PFSK-1 (cell line): ENCODE results near the gene CNTFR.

Experiments used
- FOXP2 ChIP-seq: optimal IDR thresholded peaks from 2 replicates; pipeline ENCODE3; 2011; ENCODE audit warnings: borderline replicate concordance, control low read depth, inconsistent platforms; ENCODE audit not compliant: insufficient read depth; ENCODE audit errors: extremely low read length, extremely low read depth
- POLR2AphosphoS5 ChIP-seq: IDR thresholded peaks from 2 replicates; pipeline ENCODE4 v1.6.1; 2012; ENCODE audit warnings: low read depth, mild to moderate bottlenecking, control low read depth, low read length, moderate library complexity
- SIN3A ChIP-seq: IDR thresholded peaks from 2 replicates; pipeline ENCODE4 v1.6.1; 2012; ENCODE audit warnings: mild to moderate bottlenecking, low read length, moderate library complexity, borderline replicate concordance; ENCODE audit not compliant: insufficient read depth
- TAF1 ChIP-seq: IDR thresholded peaks from 2 replicates; pipeline ENCODE4 v1.6.1; 2012; ENCODE audit warnings: low read length, control low read depth, borderline replicate concordance; ENCODE audit not compliant: insufficient read depth
- TF ChIP-seq, protein P1 (sequence below), 2 experiments: IDR thresholded peaks; 2 replicates each; pipeline versions ENCODE4 v1.6.1 to v1.8.0; 2011 to 2012; ENCODE audit warnings: low read depth in 2 of 2, low read length in 2 of 2, control low read depth in 1 of 2, inconsistent platforms in 1 of 2, mild to moderate bottlenecking in 1 of 2, moderate library complexity in 1 of 2; ENCODE audit not compliant: insufficient read depth in 1 of 2

The CNTFR gene

DNA sequence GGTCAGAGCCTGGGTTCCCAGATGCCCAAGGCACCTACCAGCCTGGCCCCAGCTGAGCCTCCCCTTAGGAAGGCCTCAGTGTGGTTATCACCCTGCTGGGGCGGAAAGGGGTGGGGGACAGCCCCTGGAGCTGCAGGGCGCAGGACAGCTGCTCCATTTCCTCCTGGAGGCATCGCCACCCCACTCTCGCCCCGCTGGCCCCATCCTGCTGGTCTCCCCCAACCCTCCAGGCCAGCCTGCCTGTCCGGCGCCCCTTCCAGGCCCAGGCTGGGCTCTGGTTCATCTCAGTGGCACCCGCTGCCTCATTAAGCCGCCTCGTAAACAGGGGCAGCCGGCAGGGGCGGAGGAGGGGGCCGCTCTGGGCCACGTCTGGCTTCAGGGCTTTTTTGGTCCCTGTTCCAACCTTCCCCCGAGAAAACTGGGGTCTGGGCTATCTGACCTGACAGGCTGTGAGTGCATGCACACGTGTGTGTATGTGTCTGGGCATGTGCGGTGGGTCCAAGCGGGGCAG is 36.0 kb downstream of the CNTFR start:
- no peak for TF ChIP-seq TAF1
- TF ChIP-seq, protein P1, sequence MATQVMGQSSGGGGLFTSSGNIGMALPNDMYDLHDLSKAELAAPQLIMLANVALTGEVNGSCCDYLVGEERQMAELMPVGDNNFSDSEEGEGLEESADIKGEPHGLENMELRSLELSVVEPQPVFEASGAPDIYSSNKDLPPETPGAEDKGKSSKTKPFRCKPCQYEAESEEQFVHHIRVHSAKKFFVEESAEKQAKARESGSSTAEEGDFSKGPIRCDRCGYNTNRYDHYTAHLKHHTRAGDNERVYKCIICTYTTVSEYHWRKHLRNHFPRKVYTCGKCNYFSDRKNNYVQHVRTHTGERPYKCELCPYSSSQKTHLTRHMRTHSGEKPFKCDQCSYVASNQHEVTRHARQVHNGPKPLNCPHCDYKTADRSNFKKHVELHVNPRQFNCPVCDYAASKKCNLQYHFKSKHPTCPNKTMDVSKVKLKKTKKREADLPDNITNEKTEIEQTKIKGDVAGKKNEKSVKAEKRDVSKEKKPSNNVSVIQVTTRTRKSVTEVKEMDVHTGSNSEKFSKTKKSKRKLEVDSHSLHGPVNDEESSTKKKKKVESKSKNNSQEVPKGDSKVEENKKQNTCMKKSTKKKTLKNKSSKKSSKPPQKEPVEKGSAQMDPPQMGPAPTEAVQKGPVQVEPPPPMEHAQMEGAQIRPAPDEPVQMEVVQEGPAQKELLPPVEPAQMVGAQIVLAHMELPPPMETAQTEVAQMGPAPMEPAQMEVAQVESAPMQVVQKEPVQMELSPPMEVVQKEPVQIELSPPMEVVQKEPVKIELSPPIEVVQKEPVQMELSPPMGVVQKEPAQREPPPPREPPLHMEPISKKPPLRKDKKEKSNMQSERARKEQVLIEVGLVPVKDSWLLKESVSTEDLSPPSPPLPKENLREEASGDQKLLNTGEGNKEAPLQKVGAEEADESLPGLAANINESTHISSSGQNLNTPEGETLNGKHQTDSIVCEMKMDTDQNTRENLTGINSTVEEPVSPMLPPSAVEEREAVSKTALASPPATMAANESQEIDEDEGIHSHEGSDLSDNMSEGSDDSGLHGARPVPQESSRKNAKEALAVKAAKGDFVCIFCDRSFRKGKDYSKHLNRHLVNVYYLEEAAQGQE (IDR thresholded peaks at IDR 0.05; ENCODE audit: insufficient read depth in 1 of 2, low read depth in 2 of 2, low read length in 2 of 2) = no peak
- no peak for TF ChIP-seq POLR2AphosphoS5

DNA sequence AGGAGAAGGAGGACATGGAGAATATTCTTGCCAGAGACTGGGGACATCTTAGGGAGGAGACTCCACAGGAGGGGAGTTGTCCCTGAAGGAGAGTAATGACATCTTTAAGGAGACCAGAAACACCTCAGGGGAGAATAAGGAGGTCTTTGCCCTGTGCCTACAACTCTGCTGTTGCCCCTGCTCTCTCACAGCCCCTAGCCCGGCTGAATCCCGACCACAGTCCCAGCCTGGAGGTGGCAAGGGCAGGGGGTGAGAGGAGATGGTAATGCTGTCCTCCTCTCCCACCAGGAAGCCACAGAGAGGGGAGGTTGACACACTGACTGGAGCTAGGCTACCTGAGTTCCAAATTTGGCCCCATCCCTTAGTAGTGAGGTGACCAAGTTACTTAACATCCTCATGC is 36.5 kb downstream of the CNTFR start:
- TF ChIP-seq FOXP2 = no peak
- no peak for TF ChIP-seq SIN3A
- TF ChIP-seq, protein P1 (IDR thresholded peaks at IDR 0.05; ENCODE audit: insufficient read depth in 1 of 2, low read depth in 2 of 2, low read length in 2 of 2) = no peak
- no peak for TF ChIP-seq TAF1

DNA sequence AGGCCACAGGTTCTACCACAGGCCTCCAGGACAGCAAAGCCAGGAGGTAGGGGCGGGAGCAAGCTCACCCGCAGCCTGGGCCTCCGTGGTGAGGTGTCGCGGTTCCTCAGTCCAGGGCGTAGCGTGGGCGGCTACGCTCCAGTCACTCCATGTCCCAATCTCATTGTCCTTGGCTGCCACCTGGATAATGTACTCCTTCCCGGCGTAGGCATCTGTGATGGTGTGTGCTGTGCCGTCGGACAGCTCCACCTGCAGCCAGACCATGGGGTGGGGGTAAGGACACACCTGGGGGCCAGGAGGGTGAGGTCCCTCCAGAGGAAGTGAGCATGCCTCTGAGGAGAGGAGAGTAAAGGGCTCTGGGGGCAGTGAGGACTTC is 36.9 kb downstream of the CNTFR start:
- TF ChIP-seq SIN3A (no peak), TAF1 (no peak), FOXP2 (no peak), POLR2AphosphoS5 (no peak)
- TF ChIP-seq, protein P1 (IDR thresholded peaks at IDR 0.05; ENCODE audit: insufficient read depth in 1 of 2, low read depth in 2 of 2, low read length in 2 of 2) = no peak

DNA sequence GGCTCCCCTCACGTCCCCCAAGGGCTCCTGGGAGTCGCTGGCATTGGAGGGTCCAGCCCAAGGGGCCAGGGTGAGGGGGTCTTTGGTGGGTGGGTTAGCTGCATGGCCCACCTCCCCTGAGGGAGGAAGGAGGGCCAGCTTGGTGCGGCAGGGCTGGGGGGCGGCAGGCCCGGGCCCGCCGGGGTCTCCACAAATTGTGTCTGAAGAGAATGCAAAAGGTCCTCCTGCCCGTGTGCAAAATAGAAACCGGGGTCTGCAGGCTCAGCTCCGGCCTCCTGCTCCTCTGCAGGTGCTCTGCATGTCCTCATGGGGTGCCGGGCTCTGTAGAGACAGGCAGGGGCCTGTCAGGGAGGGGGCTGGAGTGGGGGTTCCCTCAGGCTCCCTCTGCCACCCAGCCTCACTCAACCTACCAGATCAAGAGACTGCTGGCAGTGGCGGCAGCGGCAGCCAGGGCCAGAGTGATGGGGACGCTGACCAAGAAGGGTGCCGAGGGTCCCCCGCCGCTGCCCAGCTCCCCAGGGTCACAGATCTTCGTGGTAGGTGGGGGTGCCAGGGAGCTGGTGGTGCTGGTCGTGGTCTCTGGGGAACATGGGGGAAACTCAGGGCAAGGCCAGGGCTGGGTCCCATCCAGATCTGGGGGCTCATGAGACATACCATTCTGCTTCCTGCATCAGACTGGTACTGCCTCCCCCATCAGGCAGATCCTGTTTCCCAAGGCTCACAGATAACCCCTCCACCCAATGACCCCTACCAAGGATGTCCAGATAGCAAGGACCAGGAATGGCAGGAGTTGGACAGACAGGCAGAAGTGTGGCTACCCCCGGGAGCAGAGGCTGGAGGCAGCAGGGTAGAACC is 37.5 kb downstream of the CNTFR start:
- TF ChIP-seq FOXP2 (no peak), SIN3A (no peak), POLR2AphosphoS5 (no peak), TAF1 (no peak)
- TF ChIP-seq, protein P1 (IDR thresholded peaks at IDR 0.05; ENCODE audit: insufficient read depth in 1 of 2, low read depth in 2 of 2, low read length in 2 of 2) = no peak
